Stimulated activated CD8-positive, alpha-beta memory T cell treated with anti-CD3 and anti-CD28 coated beads, Interleukin-15, amount 100 ng/mL, for 4 hours (primary cell): Measurements from ENCODE around the gene MLXIP.
"Not testable (repeated sequence)": the region's sequence is repeated elsewhere in the genome, so short reads cannot be mapped to it uniquely, and the experiment has no call there.

ENCODE experiments used
- DNase-seq, 2 donors: peaks; one replicate each; pipeline ENCODE4 v3.0.0-alpha.2; 2020; ENCODE audit warnings: low read depth in 2 of 2

MLXIP gene

GRCh38 chr12:122054842-122055520 is 23.6 kb upstream of the MLXIP start:
- DNase-seq: no peak

- DNase-seq: not testable (repeated sequence)
These were observed 22.1 kb upstream of the MLXIP start for GRCh38 chr12:122056406-122056805.

GRCh38 chr12:122057007-122057735 is 21.4 kb upstream of the MLXIP start:
- no peak for DNase-seq

- DNase-seq: no peak
These were observed 20.8 kb upstream of the MLXIP start for GRCh38 chr12:122057769-122058168.

GRCh38 chr12:122058549-122059149 is 19.9 kb upstream of the MLXIP start:
- DNase-seq: no peak

GRCh38 chr12:122059203-122059960 is 19.2 kb upstream of the MLXIP start:
- no peak for DNase-seq

- no peak for DNase-seq
These were observed 18.5 kb upstream of the MLXIP start for GRCh38 chr12:122060081-122060501.

- DNase-seq: no peak
These were observed 17.3 kb upstream of the MLXIP start for GRCh38 chr12:122061253-122061652.

- no peak for DNase-seq
These were observed 15.5 kb upstream of the MLXIP start for GRCh38 chr12:122062832-122063693.

- DNase-seq: no peak
These were observed 14.9 kb upstream of the MLXIP start for GRCh38 chr12:122063694-122064024.

- no peak for DNase-seq
These were observed 14.4 kb upstream of the MLXIP start for GRCh38 chr12:122064025-122064777.

- no peak for DNase-seq
These were observed 13.6 kb upstream of the MLXIP start for GRCh38 chr12:122064780-122065588.

GRCh38 chr12:122067548-122067947 is 11.0 kb upstream of the MLXIP start:
- DNase-seq: no peak

- no peak for DNase-seq
These were observed 10.6 kb upstream of the MLXIP start for GRCh38 chr12:122067966-122068365.

GRCh38 chr12:122072031-122072970 is 6.3 kb upstream of the MLXIP start:
- no peak for DNase-seq

- DNase-seq: no peak
These were observed 4.7 kb upstream of the MLXIP start for GRCh38 chr12:122073815-122074214.

GRCh38 chr12:122076743-122077495 is 1.6 kb upstream of the MLXIP start:
- DNase-seq: no peak

- DNase-seq: no peak
These were observed 526 bp downstream of the MLXIP start for GRCh38 chr12:122079033-122079531.
